Suprapubic skin (tissue), 3 donors: ENCODE data around the gene ADAT2.

ENCODE experiments used
- CTCF ChIP-seq, 2 donors: fragments of 200-600 bp in 1 of 2; fragments of 450-650 bp in 1 of 2; sonication (generic) in 1 of 2; IDR thresholded peaks; one replicate each; pipeline ENCODE4 v1.5.1; 2016 to 2019; ENCODE audit warnings: antibody characterized with exemption in 2 of 2, mild to moderate bottlenecking in 1 of 2, moderate library complexity in 1 of 2
- POLR2A ChIP-seq, 2 donors: fragments of 450-650 bp; IDR thresholded peaks; one replicate each; pipeline ENCODE4 v1.6.1; 2017; ENCODE audit warnings: antibody characterized with exemption in 2 of 2, mild to moderate bottlenecking in 2 of 2, moderate library complexity in 2 of 2

- TF ChIP-seq CTCF (IDR thresholded peaks at IDR 0.05) = no peak
- no peak for TF ChIP-seq POLR2A (IDR thresholded peaks at IDR 0.05)
Observed at GRCh38 chr6:143490775-143491174, 40.3 kb upstream of the ADAT2 start.
